ENCODE measurements around the gene LCN15.
"Not testable (repeated sequence)": the region's sequence is repeated elsewhere in the genome, so short reads cannot be mapped to it uniquely, and the experiment has no call there.

The LCN15 gene

DNA sequence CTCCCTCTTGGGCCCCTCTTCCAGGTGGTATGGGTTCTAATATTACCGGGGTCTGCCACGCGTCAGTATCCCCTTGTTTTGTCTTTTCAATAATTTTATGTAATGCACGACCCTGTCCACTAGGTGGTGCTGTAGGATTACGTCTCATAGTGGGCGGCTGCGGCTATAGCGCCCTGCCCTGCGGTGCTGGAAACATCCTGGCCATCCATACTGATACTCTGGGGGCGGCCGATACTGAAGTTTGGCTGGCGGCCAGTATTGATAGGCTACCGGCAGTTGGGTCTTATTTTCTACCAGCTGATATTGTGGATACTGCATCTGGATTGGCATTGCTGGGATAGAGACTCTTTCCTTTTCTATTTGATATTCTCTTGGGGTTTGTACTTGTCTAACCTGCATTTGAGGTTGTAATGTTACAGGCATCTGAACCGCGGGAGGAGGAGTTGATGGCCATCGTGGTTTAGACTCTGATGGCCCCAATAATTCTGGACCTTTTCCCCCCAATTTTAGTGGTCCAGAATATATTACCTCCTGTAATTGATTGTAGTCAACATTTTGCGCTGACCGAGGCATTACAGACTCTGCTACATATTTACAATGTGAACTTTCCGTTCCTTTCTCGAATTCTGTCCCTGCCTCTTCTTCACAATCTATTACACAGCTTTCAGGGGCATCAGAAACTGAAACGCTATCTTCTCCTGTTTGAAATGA lies 23.5 kb upstream of the LCN15 start (continued):
- no peak for TF ChIP-seq MYNN (tag by site-specific recombination; IDR thresholded peaks at IDR 0.05; ENCODE audit: borderline replicate concordance)
- TF ChIP-seq CTCF (tag by site-specific recombination; IDR thresholded peaks at IDR 0.05) = peak; percentile 91
- peak; percentile 97 for TF ChIP-seq ZNF654 (tag by site-specific recombination; IDR thresholded peaks at IDR 0.05; ENCODE audit: low read depth)
- no peak for TF ChIP-seq PRDM1 (tag by site-specific recombination; IDR thresholded peaks at IDR 0.05)
- peak; percentile 40; the same call in 1 of the 2 replicates for TF ChIP-seq ZXDB (tag by site-specific recombination; IDR thresholded peaks at IDR 0.05)
- peak; percentile 82 for TF ChIP-seq ZBTB17 (tag by site-specific recombination; IDR thresholded peaks at IDR 0.05)

- ChIA-PET CTCF (interaction anchor here (0.5 to 6.1 kb wide), 36 partner anchors 9 to 976 kb away, joined by 3 to 61 read pairs (median 4); partner anchors contain the start of genes ABCA2, CLIC3, MAMDC4 and NPDC1), POLR2A (interaction anchor here (1.6 kb wide), 1 partner anchor 248 kb away, joined by 4 read pairs; no protein-coding TSS in a partner anchor)
These were observed 22.7 kb upstream of the LCN15 start for GRCh38 chr9:136786983-136787382.

GRCh38 chr9:136786451-136786850 lies 22.1 kb upstream of the LCN15 start:
- no peak overlapping the region for H3K4me3 ChIP-seq (ENCODE audit: low read depth, low read length)
- TF ChIP-seq ZEB2 (tag by site-specific recombination; IDR thresholded peaks at IDR 0.05) (no peak), ZNF394 (tag by site-specific recombination; IDR thresholded peaks at IDR 0.05; ENCODE audit: borderline replicate concordance) (no peak), FEZF1 (tag by site-specific recombination; IDR thresholded peaks at IDR 0.05) (no peak), ZNF677 (tag by site-specific recombination; IDR thresholded peaks at IDR 0.05) (no peak), ZNF792 (tag by site-specific recombination; IDR thresholded peaks at IDR 0.05) (no peak), ZNF157 (tag by site-specific recombination; IDR thresholded peaks at IDR 0.05) (no peak), CTCF (tag by site-specific recombination; IDR thresholded peaks at IDR 0.05) (no peak), ZNF223 (tag by site-specific recombination; IDR thresholded peaks at IDR 0.05) (no peak), EGR2 (tag by site-specific recombination; IDR thresholded peaks at IDR 0.05; ENCODE audit: low read depth) (no peak)
- CTCF ChIA-PET = interaction anchor here (0.5 to 6.1 kb wide), 26 partner anchors 8 to 299 kb away, joined by 3 to 61 read pairs (median 4); partner anchors contain the start of genes ABCA2, MAMDC4 and NPDC1
- no peaks in the 10 kb centered on the region for H3K9me3 ChIP-seq (ENCODE audit: control insufficient read depth, insufficient read depth, low read depth, low read length)
- H3K36me3 ChIP-seq (ENCODE audit: control insufficient read depth in 2 of 2, insufficient read depth in 1 of 2, low read length in 2 of 2) = no peaks in the 10 kb centered on the region
- no peak overlapping the region for H3K27ac ChIP-seq (ENCODE audit: extremely low read depth, low read depth, low read length)
- H3K4me1 ChIP-seq (ENCODE audit: control insufficient read depth, insufficient read depth, low read length) = peaks cover 6% of the 10 kb centered on the region
- POLR2A ChIA-PET = interaction anchor here (1.6 kb wide), 1 partner anchor 249 kb away, joined by 4 read pairs; no protein-coding TSS in a partner anchor

More at GRCh38 chr9:136786983-136787382, 22.7 kb upstream of the LCN15 start:
- not testable (repeated sequence) for H3K4me3 ChIP-seq (ENCODE audit: low read depth, low read length); H3K4me1 ChIP-seq (ENCODE audit: control insufficient read depth, insufficient read depth, low read length); H3K27ac ChIP-seq (ENCODE audit: extremely low read depth, low read depth, low read length); H3K36me3 ChIP-seq (ENCODE audit: control insufficient read depth in 2 of 2, insufficient read depth in 1 of 2, low read length in 2 of 2); H3K9me3 ChIP-seq (ENCODE audit: control insufficient read depth, insufficient read depth, low read depth, low read length)

GRCh38 chr9:136785565-136786355 lies 21.4 kb upstream of the LCN15 start:
- H3K9me3 ChIP-seq (ENCODE audit: control insufficient read depth, insufficient read depth, low read depth, low read length); H3K4me1 ChIP-seq (ENCODE audit: control insufficient read depth, insufficient read depth, low read length); H3K4me3 ChIP-seq (ENCODE audit: low read depth, low read length); H3K36me3 ChIP-seq (ENCODE audit: control insufficient read depth in 2 of 2, insufficient read depth in 1 of 2, low read length in 2 of 2); H3K27ac ChIP-seq (ENCODE audit: extremely low read depth, low read depth, low read length): not testable (repeated sequence)
- ChIA-PET POLR2A (interaction anchor here (1.6 kb wide), 1 partner anchor 250 kb away, joined by 4 read pairs; no protein-coding TSS in a partner anchor), CTCF (interaction anchor here (0.7 to 6.1 kb wide), 12 partner anchors 8 to 272 kb away, joined by 3 to 61 read pairs (median 6); partner anchors contain the start of genes ABCA2 and LCN15)

Measured in HEK293 (cell line).